Measurements from ENCODE around the gene PPP6C.

Gene PPP6C

GRCh38 chr9:125177888-125178287, 11.7 kb downstream of the PPP6C start:
- Histone ChIP-seq H4K20me1 (ENCODE audit: insufficient read depth, low read length) (no peaks in the 10 kb centered on the region), H3K9me2 (ENCODE audit: low read depth, low read length) (no peaks in the 10 kb centered on the region), H3K27me3 (ENCODE audit: insufficient read depth, low read length) (no peaks in the 10 kb centered on the region), H3K79me2 (ENCODE audit: insufficient read depth, low read length) (peaks cover 74% of the 10 kb centered on the region), H2AFZ (ENCODE audit: low read length) (no peak overlapping the region), H3K9me3 (ENCODE audit: low read length) (peaks cover 5% of the 10 kb centered on the region), H3K36me3 (ENCODE audit: insufficient read depth, low read length) (peaks cover 20% of the 10 kb centered on the region), H3K4me3 (ENCODE audit: low read depth, low read length, poor library complexity, severe bottlenecking) (no peak overlapping the region), H3K9ac (ENCODE audit: low read length) (no peak overlapping the region), H3K27ac (ENCODE audit: low read depth, low read length, poor library complexity, severe bottlenecking) (no peak overlapping the region), H3F3A (ENCODE audit: insufficient read depth, low read length) (no peaks in the 10 kb centered on the region), H3K4me1 (ENCODE audit: insufficient read depth, low read length, severe bottlenecking) (no peaks in the 10 kb centered on the region), H3K4me2 (ENCODE audit: low read length) (no peak overlapping the region)
- no peak for TF ChIP-seq CTCF (IDR thresholded peaks at IDR 0.05; ENCODE audit: low read length)

- Histone ChIP-seq H3K4me1 (ENCODE audit: insufficient read depth, low read length, severe bottlenecking) (no peaks in the 10 kb centered on the region), H3K79me2 (ENCODE audit: insufficient read depth, low read length) (peaks cover 62% of the 10 kb centered on the region), H3K9me2 (ENCODE audit: low read depth, low read length) (no peaks in the 10 kb centered on the region), H3K9me3 (ENCODE audit: low read length) (no peaks in the 10 kb centered on the region), H4K20me1 (ENCODE audit: insufficient read depth, low read length) (no peaks in the 10 kb centered on the region), H3K36me3 (ENCODE audit: insufficient read depth, low read length) (peaks cover 10% of the 10 kb centered on the region; the same call in 1 of the 2 replicates), H3K4me2 (ENCODE audit: low read length) (no peak overlapping the region), H3K27me3 (ENCODE audit: insufficient read depth, low read length) (no peaks in the 10 kb centered on the region), H3K4me3 (ENCODE audit: low read depth, low read length, poor library complexity, severe bottlenecking) (no peak overlapping the region), H3K27ac (ENCODE audit: low read depth, low read length, poor library complexity, severe bottlenecking) (no peak overlapping the region), H3K9ac (ENCODE audit: low read length) (no peak overlapping the region), H3F3A (ENCODE audit: insufficient read depth, low read length) (no peaks in the 10 kb centered on the region), H2AFZ (ENCODE audit: low read length) (no peak overlapping the region)
- no peak for TF ChIP-seq EZH2 (IDR thresholded peaks at IDR 0.05; ENCODE audit: borderline replicate concordance, low read length)
- TF ChIP-seq CTCF (IDR thresholded peaks at IDR 0.05; ENCODE audit: low read length) = no peak
Measured at GRCh38 chr9:125176636-125177035, 13.0 kb downstream of the PPP6C start.

- Histone ChIP-seq H3K4me2 (ENCODE audit: low read length) (no peak overlapping the region), H3K4me3 (ENCODE audit: low read depth, low read length, poor library complexity, severe bottlenecking) (no peak overlapping the region), H3F3A (ENCODE audit: insufficient read depth, low read length) (no peaks in the 10 kb centered on the region), H2AFZ (ENCODE audit: low read length) (no peak overlapping the region), H3K9ac (ENCODE audit: low read length) (no peak overlapping the region), H3K9me3 (ENCODE audit: low read length) (no peaks in the 10 kb centered on the region), H3K27ac (ENCODE audit: low read depth, low read length, poor library complexity, severe bottlenecking) (no peak overlapping the region), H3K79me2 (ENCODE audit: insufficient read depth, low read length) (peaks cover 30% of the 10 kb centered on the region), H3K9me2 (ENCODE audit: low read depth, low read length) (no peaks in the 10 kb centered on the region), H3K36me3 (ENCODE audit: insufficient read depth, low read length) (peaks cover 30% of the 10 kb centered on the region), H3K27me3 (ENCODE audit: insufficient read depth, low read length) (no peaks in the 10 kb centered on the region), H4K20me1 (ENCODE audit: insufficient read depth, low read length) (no peaks in the 10 kb centered on the region), H3K4me1 (ENCODE audit: insufficient read depth, low read length, severe bottlenecking) (no peaks in the 10 kb centered on the region)
- TF ChIP-seq CTCF (IDR thresholded peaks at IDR 0.05; ENCODE audit: low read length) (no peak), EZH2 (IDR thresholded peaks at IDR 0.05; ENCODE audit: borderline replicate concordance, low read length) (no peak)
Measured at GRCh38 chr9:125172031-125172755, 17.4 kb downstream of the PPP6C start.
